EL (cell line): ENCODE measurements around the gene ERVH48-1.
"Not testable (repeated sequence)": the region's sequence is repeated elsewhere in the genome, so short reads cannot be mapped to it uniquely, and the experiment has no call there.

Experiments
- DNase-seq: peaks from one replicate; pipeline ENCODE4 v3.0.0-alpha.2; 2016

The ERVH48-1 gene

DNA sequence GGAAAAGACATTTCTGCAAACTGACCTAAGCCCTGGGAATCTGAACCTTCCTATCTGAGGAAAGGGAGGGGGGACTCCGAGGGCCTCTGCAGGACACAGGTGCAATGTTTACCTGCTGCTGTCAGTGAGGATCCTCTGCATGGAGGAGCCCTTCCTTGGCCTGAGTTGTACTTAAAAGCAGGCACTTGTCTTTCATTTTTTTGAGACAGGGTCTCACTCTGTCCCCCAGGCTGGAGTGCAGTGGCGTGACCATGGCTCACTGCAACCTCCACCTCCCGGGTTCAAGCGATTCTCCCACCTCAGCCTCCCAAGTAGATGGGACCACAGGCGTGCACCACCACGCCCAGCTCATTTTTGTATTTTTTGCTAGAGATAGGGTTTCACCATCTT lies 13.2 kb upstream of the ERVH48-1 start:
- DNase-seq = not testable (repeated sequence)

DNA sequence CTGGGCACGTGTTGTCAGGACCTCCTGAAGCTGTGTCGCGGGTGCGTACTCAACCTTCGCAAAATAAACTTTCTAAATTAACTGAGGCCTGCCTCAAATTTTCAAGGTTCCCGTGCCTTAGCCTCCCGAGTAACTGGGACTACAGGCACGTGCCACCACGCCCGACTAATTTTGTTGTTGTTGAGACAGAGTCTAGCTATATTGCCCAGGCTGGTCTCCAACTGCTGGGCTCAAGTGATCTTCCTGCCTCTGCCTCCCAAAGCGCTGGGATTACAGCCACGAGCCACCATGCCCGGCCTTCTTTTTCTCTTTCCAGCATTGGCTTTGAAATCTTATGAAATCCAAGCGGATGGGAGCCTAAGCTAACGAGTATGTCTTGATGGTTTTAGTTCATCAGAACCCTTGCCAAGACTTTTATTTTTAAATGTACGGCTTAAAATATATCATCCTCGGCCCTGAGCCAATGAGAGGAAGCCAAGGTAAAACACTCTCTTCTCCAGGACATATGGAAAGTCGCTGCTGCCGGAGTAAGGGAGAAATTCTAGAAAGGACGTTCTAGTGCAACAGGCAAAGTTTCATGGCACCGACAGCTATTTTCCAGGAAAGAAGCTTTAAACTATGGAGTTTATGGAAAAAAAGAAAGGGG lies 12.7 kb upstream of the ERVH48-1 start:
- DNase-seq = no peak

GRCh38 chr21:42937034-42937940 lies 11.9 kb upstream of the ERVH48-1 start:
- not testable (repeated sequence) for DNase-seq

DNA sequence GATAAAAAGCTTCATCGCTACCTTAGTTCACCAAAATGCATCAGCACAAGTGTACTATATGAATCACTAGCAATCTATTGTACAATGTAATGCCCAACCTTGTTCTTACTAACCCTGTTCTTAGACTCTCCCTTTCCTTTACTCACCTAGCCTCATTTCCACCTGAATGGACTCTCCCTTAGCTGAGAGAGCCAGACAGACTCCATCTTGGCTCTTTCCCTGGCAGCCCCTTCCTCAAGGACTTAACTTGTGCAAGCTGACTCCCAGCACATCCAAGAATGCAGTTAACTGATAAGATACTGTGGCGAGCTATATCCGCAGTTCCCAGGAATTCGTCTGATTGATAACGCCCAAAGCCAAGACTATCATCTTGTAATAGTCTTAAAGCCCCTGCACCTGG lies 10.9 kb upstream of the ERVH48-1 start:
- DNase-seq = not testable (repeated sequence)

- not testable (repeated sequence) for DNase-seq
Measured at GRCh38 chr21:42933973-42934372, 8.5 kb upstream of the ERVH48-1 start.

- not testable (repeated sequence) for DNase-seq
Measured at GRCh38 chr21:42933137-42933970, 7.9 kb upstream of the ERVH48-1 start.

DNA sequence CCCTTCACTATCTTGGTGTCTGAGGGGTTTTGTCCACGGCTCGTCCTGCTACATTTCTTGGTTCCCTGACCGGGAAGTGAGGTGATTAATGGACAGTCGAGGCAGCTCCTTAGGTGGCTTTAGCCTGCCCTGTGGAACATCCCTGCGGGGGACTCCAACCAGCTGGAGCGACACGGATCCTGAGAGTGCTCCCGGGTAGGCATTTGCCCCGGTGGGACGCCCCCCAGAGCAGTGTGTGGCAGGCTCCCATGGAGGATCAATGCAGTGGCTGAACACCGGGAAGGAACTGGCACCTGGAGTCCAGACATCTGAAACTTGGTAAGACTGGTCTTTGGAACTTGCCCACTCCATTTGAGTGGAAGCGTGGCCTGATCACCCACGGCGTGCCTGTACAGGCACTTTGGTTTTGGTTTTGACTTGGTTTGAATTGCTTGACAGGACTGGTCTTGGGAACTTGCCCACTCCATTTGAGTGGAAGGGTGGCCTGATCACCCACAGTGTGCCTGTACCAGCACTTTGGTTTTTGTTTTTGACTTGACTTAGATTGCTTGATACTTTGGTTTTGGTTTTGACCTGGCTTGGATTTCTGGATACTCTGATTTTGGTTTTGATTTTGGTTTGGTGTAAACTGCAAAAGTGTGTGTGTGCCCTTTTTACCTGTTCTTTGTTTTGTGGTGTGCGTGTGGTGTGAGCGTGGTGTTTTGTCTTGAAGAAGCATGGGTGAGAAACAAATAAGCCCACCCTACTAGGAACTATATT lies 7.1 kb upstream of the ERVH48-1 start:
- DNase-seq = not testable (repeated sequence)

DNA sequence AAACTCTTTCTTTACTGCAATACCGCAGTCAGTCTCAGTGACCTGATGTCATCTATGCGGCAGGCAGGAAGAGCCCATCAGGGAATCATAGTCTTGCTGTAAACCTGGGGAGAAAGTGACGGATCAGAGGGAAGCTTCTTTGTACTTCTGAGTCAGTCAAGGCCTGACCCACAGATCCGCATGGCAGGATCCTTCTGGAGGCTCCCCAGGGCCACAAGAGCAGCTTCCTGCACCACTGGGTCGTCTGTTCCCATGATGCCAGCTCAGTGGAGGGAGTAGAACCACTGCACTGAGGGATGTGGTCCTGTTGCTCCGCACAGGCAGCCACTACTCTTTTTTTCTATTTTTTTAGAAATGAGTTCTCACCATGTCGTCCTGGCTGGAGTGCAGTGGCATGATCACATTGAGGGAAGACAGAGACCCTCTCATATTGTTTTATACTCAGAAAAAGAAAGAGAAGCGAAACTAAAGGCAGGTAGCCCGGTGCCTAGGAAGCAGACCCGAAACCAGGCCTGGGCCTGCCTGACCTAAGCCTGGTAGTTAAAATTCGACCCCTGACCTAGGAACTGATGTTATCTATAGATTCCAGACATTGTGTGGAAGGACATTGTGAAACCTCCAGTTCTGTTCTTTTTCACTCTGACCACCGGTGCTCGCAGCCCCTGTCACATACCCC lies 6.3 kb upstream of the ERVH48-1 start:
- no peak for DNase-seq

- DNase-seq = no peak
Measured at GRCh38 chr21:42929969-42930368, 4.5 kb upstream of the ERVH48-1 start.

GRCh38 chr21:42927474-42928200 lies 2.2 kb upstream of the ERVH48-1 start:
- not testable (repeated sequence) for DNase-seq

DNA sequence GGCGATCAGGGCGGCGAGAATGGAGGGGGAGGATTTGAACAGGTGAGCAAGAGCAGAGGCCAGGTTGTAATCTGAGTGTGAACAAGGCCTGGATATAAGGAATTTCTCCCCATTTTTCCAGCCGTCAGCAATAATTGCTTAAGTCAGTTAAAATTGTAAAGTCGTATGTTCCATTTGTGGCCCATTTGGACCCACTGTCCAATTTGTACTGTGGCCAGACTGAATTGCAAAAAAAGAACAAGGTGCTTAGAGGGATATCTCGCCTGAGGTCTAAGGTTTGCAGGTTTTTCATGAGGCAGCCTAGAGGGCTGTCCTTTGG lies 1.0 kb downstream of the ERVH48-1 start:
- no peak for DNase-seq

DNA sequence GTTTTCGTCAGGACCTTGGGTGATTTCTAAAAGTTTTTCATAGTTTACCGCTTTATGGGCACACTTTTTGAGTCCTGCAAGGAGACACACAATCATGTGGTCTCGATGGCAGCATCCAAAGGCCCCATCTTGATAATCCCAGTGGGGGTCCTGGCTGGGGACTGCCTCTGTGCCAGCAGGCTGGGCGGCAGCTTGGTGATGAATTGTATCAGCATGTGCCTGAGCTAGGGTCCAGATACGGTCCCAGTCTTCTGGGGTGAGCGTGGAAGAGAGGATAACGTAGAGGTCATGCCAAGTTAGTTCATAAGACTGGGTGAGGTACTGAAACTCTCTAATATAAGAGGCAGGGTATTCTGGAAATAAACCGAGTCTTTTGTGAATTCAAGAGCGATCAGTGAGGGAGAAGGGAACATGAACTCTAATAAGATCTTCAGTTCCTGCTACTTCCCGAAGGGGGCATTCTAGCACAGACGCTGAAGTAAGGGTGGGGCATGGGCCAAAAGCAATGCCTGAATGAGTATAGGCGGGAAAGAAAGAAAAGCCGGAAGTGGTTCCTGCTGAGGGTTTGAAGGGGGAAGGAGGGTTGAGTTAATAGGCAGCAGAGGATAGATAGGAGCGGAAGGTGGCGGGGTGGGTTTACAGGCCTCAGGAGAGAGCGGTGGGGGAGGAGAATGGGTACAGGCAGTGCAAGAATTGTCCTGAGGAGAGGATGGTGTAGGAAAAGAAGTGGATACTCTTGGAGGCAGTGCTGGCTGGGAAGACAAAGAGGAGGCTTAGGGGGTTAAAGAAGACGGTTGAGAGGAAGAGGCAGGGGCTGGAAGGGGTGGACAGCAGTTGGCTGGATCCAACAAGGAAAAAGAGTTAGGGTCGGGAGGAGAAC lies 1.6 kb downstream of the ERVH48-1 start:
- peak; percentile 94 for DNase-seq

DNA sequence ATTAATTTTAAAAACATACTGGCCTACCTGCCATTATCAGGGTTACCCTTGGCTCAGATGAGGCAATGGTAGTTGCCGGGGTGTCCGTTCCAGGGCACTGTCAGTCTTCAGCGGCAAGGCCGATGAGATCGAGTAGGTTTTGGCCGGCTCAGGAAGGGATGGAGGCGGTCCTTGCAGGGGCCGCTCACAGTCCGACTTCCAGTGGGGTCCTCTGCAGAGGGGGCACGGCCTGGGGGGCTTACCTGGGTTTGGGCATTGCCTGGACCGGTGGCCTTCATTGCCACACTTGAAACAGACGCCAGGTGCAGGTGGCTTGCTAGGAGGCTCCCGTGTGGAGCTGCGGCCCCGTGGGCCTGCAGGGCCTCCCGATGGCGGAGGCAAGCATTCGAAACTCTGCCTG lies 2.5 kb downstream of the ERVH48-1 start:
- no peak for DNase-seq

DNA sequence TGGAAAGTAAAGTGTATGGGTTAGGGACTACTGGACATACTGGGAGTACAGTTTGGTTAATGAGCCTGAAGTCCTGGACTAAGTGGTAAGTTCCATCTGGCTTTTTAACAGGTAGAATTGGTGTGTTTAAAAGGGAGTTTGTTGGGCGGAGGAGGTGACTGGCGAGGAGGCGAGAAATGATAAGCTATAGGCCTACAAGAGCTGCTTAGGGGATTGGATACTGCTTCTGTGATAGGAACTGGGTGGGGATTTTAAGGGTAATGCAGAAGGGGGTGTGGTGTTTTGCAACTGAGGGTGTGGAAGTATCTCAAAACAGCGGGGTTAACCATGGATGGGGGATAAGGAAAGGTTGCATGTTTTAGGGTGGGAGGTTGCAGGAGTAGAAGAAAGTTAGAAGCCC lies 3.5 kb downstream of the ERVH48-1 start:
- DNase-seq = no peak

DNA sequence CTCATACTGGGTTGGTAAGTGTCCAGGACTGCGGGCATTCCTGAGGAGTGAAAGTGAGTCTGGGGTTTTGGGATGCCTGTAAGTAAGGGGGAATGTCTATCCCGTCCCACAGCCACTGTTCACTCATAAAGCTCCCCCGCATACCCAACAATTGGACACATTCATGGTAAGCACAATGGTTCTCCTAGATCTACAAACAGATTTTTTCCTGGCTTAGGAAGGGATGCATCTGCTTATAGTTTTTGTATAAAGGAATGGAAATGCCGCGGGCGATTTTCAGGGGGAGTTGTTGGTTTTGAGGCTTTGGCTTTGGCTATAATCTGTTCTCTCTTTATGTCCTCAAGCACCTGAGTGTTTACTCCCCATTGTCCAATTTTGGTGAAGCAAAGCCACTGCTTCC lies 7.1 kb downstream of the ERVH48-1 start:
- no peak for DNase-seq

DNA sequence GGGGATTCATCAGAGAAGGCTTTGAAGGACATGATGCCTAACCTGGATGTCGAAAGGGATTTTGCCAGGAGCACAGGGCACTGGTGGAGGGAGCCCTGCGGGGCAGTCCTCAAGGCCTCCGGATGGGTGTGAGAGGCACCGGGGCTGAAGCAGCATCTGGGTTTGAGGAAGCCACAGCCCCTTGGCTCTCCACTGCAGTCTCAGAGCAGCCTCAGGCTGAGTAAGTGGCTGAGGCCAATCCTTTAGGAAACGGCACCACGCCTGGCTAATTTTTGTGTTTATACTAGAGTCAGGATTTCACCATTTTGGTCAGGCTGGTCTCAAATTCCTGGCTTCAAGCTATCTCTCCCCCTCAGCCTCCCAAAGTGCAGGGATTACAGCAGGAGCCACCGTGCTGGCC lies 12.0 kb downstream of the ERVH48-1 start:
- DNase-seq = no peak

- DNase-seq = not testable (repeated sequence)
Measured at GRCh38 chr21:42911920-42912319, 13.5 kb downstream of the ERVH48-1 start.

- DNase-seq = not testable (repeated sequence)
Measured at GRCh38 chr21:42908484-42908883, 16.9 kb downstream of the ERVH48-1 start.

DNA sequence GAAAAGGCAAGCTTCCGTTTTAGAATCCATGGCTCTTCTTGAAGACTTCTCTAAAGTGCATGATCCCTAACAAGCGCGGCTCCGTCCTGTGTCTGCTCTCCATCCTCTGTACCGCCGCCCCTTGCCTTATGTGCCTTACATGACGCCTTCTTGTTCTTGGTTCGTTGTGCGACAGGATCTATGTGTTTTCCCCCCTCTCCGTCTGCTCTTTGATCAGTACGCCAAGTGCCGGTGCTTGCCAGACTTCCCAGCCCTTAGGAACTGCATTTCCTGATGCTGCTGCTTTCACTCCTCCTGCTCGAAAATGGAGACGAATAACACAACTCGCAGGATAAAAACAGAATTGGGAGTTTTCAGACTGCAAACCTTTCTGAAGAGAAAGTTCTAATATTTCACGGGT lies 19.2 kb downstream of the ERVH48-1 start:
- no peak for DNase-seq

- no peak for DNase-seq
Measured at GRCh38 chr21:42905195-42905594, 20.2 kb downstream of the ERVH48-1 start.
